HG03442 (cell line): ENCODE results near the gene ANK3.

Source experiments
- ATAC-seq: cut with Tn5 transposase; IDR thresholded peaks from one replicate; pipeline ENCODE4 v1.9.1; 2021; ENCODE audit warnings: mild to moderate bottlenecking, moderate library complexity; ENCODE audit not compliant: unreplicated experiment

ANK3 gene

GRCh38 chr10:60003651-60004523, 385.8 kb downstream of the ANK3 start:
- no peak for ATAC-seq

GRCh38 chr10:60000747-60001146, 388.9 kb downstream of the ANK3 start:
- no peak for ATAC-seq

GRCh38 chr10:59997827-59998525, 391.7 kb downstream of the ANK3 start:
- no peak for ATAC-seq

- ATAC-seq: no peak
Measured at GRCh38 chr10:59995862-59996261, 393.8 kb downstream of the ANK3 start.

- no peak for ATAC-seq
Measured at GRCh38 chr10:59993931-59994330, 395.7 kb downstream of the ANK3 start.

GRCh38 chr10:59991661-59992060, 398.0 kb downstream of the ANK3 start:
- peak; percentile 85 for ATAC-seq

- ATAC-seq: no peak
Measured at GRCh38 chr10:59991117-59991516, 398.6 kb downstream of the ANK3 start.

GRCh38 chr10:59985639-59986038, 404.0 kb downstream of the ANK3 start:
- no peak for ATAC-seq

GRCh38 chr10:59984415-59984814, 405.3 kb downstream of the ANK3 start:
- no peak for ATAC-seq

- no peak for ATAC-seq
Measured at GRCh38 chr10:59980356-59980755, 409.3 kb downstream of the ANK3 start.

GRCh38 chr10:59977486-59977885, 412.2 kb downstream of the ANK3 start:
- ATAC-seq: no peak

GRCh38 chr10:59976909-59977308, 412.8 kb downstream of the ANK3 start:
- no peak for ATAC-seq
